A549 (cell line): ENCODE data around the gene SARS1. TPM values are rescaled to one million over a fixed set of nuclear protein-coding genes. Genes with fewer than 3 reads are reported as not detected.

ENCODE experiments used
- ATAC-seq, 2 experiments: fragments of 200-7000 bp in 1 of 2; fragments of >200 bp in 1 of 2; cut with Nextera tagmentation in 1 of 2; cut with Tn5 transposase in 1 of 2; 3 replicates each; pipeline versions ENCODE4 v1.8.0 to v1.9.1; 2018 to 2020; ENCODE audit warnings: mild to moderate bottlenecking in 1 of 2, moderate library complexity in 1 of 2
- CTCF ChIA-PET: fragments of 300-600 bp; sonication (Branson Sonifier 250); formaldehyde crosslinking; extraction: SDS; loops from one replicate; lab custom pipeline; 2021; ENCODE audit warnings: antibody characterized with exemption, inconsistent platforms; lab: Yijun Ruan, JAX
- POLR2A ChIA-PET: fragments of 350-600 bp; formaldehyde crosslinking; extraction: SDS; loops from one replicate; lab custom pipeline; 2021; ENCODE audit warnings: antibody characterized with exemption, inconsistent platforms; lab: Yijun Ruan, JAX
- DNase-seq, 2 experiments: peaks; one replicate each; pipeline versions ENCODE4 v3.0.0 to v3.0.0-alpha.2; 2011 to 2016; ENCODE audit warnings: low read depth in 1 of 2, low spot score in 1 of 2
- FAIRE-seq: peaks from 2 replicates; lab custom pipeline; 2011; peaks lifted over from hg19 to GRCh38; lab: Jason Lieb, UNC
- H3K27ac ChIP-seq, 2 experiments: fragments of >200 bp; sonication (Bioruptor Twin); formaldehyde crosslinking; 3 replicates each; pipeline ENCODE4 v1.5.1; 2016 to 2017
- H3K4me1 ChIP-seq: fragments of >200 bp; sonication (Bioruptor Twin); formaldehyde crosslinking; 3 replicates; pipeline ENCODE4 v1.6.1; 2016
- H3K4me2 ChIP-seq: fragments of >200 bp; sonication (Bioruptor Twin); formaldehyde crosslinking; 3 replicates; pipeline ENCODE4 v1.6.1; 2016
- H3K4me3 ChIP-seq: fragments of >200 bp; sonication (Bioruptor Twin); formaldehyde crosslinking; 3 replicates; pipeline ENCODE4 v1.5.1; 2016
- H3K9me3 ChIP-seq: fragments of >200 bp; sonication (Bioruptor Twin); formaldehyde crosslinking; 3 replicates; pipeline ENCODE4 v1.6.1; 2016
- CBX8 ChIP-seq: fragments of 200-600 bp; sonication (generic); IDR thresholded peaks from 2 replicates; pipeline ENCODE4 v1.6.1; 2016
- CEBPB ChIP-seq, 2 experiments: fragments of >200 bp in 1 of 2; sonication (Bioruptor Twin) in 1 of 2; formaldehyde crosslinking in 1 of 2; IDR thresholded peaks; 2 replicates each; pipeline ENCODE4 v1.6.1; 2012 to 2016
- CTCF ChIP-seq: fragments of >200 bp; sonication (Bioruptor Twin); formaldehyde crosslinking; IDR thresholded peaks from 3 replicates; pipeline ENCODE4 v1.5.1; 2016
- E2F6 ChIP-seq: IDR thresholded peaks from 2 replicates; pipeline ENCODE4 v1.6.1; 2012; ENCODE audit warnings: low read depth, borderline replicate concordance
- EHF ChIP-seq: fragments of 250-450 bp; sonication (Bioruptor Pico); IDR thresholded peaks from 2 replicates; pipeline ENCODE4 v1.5.0; 2020; ENCODE audit warnings: mild to moderate bottlenecking
- EHMT2 ChIP-seq: fragments of 200-600 bp; sonication (generic); IDR thresholded peaks from 2 replicates; pipeline ENCODE4 v1.6.1; 2016; ENCODE audit warnings: antibody characterized with exemption, low read depth, mild to moderate bottlenecking, moderate library complexity
- FOXS1 ChIP-seq: fragments of 250-450 bp; sonication (Bioruptor Pico); IDR thresholded peaks from 2 replicates; pipeline ENCODE4 v1.5.0; 2020; ENCODE audit warnings: mild to moderate bottlenecking, moderate library complexity
- GATA3 ChIP-seq: IDR thresholded peaks from 2 replicates; pipeline ENCODE4 v1.6.1; 2012; ENCODE audit warnings: borderline replicate concordance
- HES2 ChIP-seq: fragments of >200 bp; sonication (Bioruptor Twin); formaldehyde crosslinking; IDR thresholded peaks from 2 replicates; pipeline ENCODE4 v1.6.1; 2016
- HMGXB4 ChIP-seq: fragments of 250-450 bp; sonication (Bioruptor Pico); IDR thresholded peaks from 2 replicates; pipeline ENCODE4 v1.5.0; 2021; ENCODE audit warnings: mild to moderate bottlenecking, moderate library complexity, borderline replicate concordance
- HOXB13 ChIP-seq: fragments of 250-450 bp; sonication (Bioruptor Pico); IDR thresholded peaks from 2 replicates; pipeline ENCODE4 v1.5.0; 2020; ENCODE audit warnings: low read depth, mild to moderate bottlenecking, moderate library complexity
- JUN ChIP-seq, 2 experiments: fragments of >200 bp; sonication (Bioruptor Twin); formaldehyde crosslinking; IDR thresholded peaks; 2 replicates in 1 of 2; 3 replicates in 1 of 2; pipeline ENCODE4 v1.6.1; 2016 to 2017
- MAZ ChIP-seq: fragments of 150-350 bp; IDR thresholded peaks from 2 replicates; pipeline ENCODE4 v1.6.1; 2014; ENCODE audit warnings: antibody characterized with exemption, low read depth, low read length, borderline replicate concordance
- MYC ChIP-seq: IDR thresholded peaks from 2 replicates; pipeline ENCODE4 v1.6.1; 2012; ENCODE audit warnings: mild to moderate bottlenecking, inconsistent platforms, low read length, improper control_type of control experiment, borderline replicate concordance
- NPAS2 ChIP-seq: fragments of 250-450 bp; sonication (Bioruptor Pico); IDR thresholded peaks from 2 replicates; pipeline ENCODE4 v1.8.0; 2022; ENCODE audit warnings: mild to moderate bottlenecking, moderate library complexity, borderline replicate concordance
- PHF8 ChIP-seq: fragments of 200-600 bp; sonication (generic); IDR thresholded peaks from 2 replicates; pipeline ENCODE4 v1.6.1; 2016; ENCODE audit warnings: low read depth, mild to moderate bottlenecking, antibody characterized with exemption, moderate library complexity, borderline replicate concordance
- RAD21 ChIP-seq, 2 experiments: fragments of >200 bp in 1 of 2; sonication (Bioruptor Twin) in 1 of 2; formaldehyde crosslinking in 1 of 2; IDR thresholded peaks in 1 of 2; conservative IDR thresholded peaks in 1 of 2; 2 replicates in 1 of 2; 3 replicates in 1 of 2; pipeline ENCODE4 v1.6.1; 2012 to 2018; ENCODE audit warnings: inconsistent platforms in 1 of 2
- REST ChIP-seq: fragments of 200-600 bp; sonication (generic); IDR thresholded peaks from 2 replicates; pipeline ENCODE4 v1.6.1; 2016; ENCODE audit warnings: antibody characterized with exemption, mild to moderate bottlenecking, moderate library complexity
- RFX5 ChIP-seq: fragments of 450-650 bp; IDR thresholded peaks from 2 replicates; pipeline ENCODE4 v1.7.1; 2014; ENCODE audit warnings: antibody characterized with exemption, mild to moderate bottlenecking, moderate library complexity
- RNF2 ChIP-seq: fragments of 200-600 bp; sonication (generic); IDR thresholded peaks from 2 replicates; pipeline ENCODE4 v1.6.1; 2016; ENCODE audit warnings: low read depth, mild to moderate bottlenecking, antibody characterized with exemption, moderate library complexity, borderline replicate concordance
- TP53 ChIP-seq: fragments of 250-450 bp; sonication (Bioruptor Pico); IDR thresholded peaks from 2 replicates; pipeline ENCODE4 v1.5.0; 2021; ENCODE audit warnings: mild to moderate bottlenecking, moderate library complexity
- USF2 ChIP-seq: fragments of 450-650 bp; IDR thresholded peaks from 2 replicates; pipeline ENCODE4 v1.6.1; 2014; ENCODE audit warnings: antibody characterized with exemption
- ZC3H11A ChIP-seq: fragments of 450-650 bp; IDR thresholded peaks from 2 replicates; pipeline ENCODE4 v1.6.1; 2014; ENCODE audit warnings: antibody characterized with exemption, mild to moderate bottlenecking
- WGBS: methylation state at CpG from one replicate; pipeline ENCODE4 v1.1.6; 2017; ENCODE audit errors: missing lambda C conversion rate; 5-methylcytosine and 5-hydroxymethylcytosine counted together
- polyA plus RNA-seq, 4 experiments: library from polyadenylated mRNA; depleted of rRNA in 3 of 4; stranded (reverse); fragments of >200 nt; fragmentation: RNase III in 1 of 4; extraction: RNeasy Plus Mini Kit Qiagen cat#74134 plus additional on column Dnase treatment in 1 of 4; gene quantifications; 2 replicates in 3 of 4; 3 replicates in 1 of 4; pipeline ENCODE4 v1.2.3, GENCODE V29; 2011 to 2017

SARS1 gene
- polyA plus RNA-seq, 2 of the 4 experiments (the other 2 are of a cell fraction) = 103 to 152 TPM

- FAIRE-seq (no peak), ATAC-seq (peak; percentile 88 to 92), DNase-seq (peak; percentile 69 to 89)
- Histone ChIP-seq H3K4me1 (peaks cover 35% of the 10 kb centered on the region), H3K27ac (peak overlapping the region; percentile 72 to 81), H3K4me2 (peak overlapping the region; percentile 85), H3K4me3 (no peak overlapping the region), H3K9me3 (no peaks in the 10 kb centered on the region)
- WGBS = 7% methylated on average over 4 of the region's 4 CpGs
- ChIA-PET POLR2A (interaction anchor here (1.0 kb wide), 1 partner anchor 81 kb away, joined by 4 read pairs; no protein-coding TSS in a partner anchor), CTCF (interaction anchor here (0.7 to 2.4 kb wide), 6 partner anchors 10 to 72 kb away, joined by 3 to 11 read pairs (median 3); a partner anchor contains a TSS)
- no peak for TF ChIP-seq NPAS2 (CRISPR knock-in tag)
- TF ChIP-seq PHF8 = no peak
- no peak for TF ChIP-seq EHF (CRISPR knock-in tag)
- TF ChIP-seq RFX5 = no peak
- no peak for TF ChIP-seq USF2
- no peak for TF ChIP-seq RAD21 (conservative IDR thresholded peaks at IDR 0.05 in 1 of 2, IDR thresholded peaks at IDR 0.05 in 1 of 2)
- TF ChIP-seq REST = no peak
- TF ChIP-seq FOXS1 (CRISPR knock-in tag) = no peak
- TF ChIP-seq GATA3 = peak; percentile 51; the same call in 1 of the 2 replicates
- no peak for TF ChIP-seq HOXB13 (CRISPR knock-in tag)
- TF ChIP-seq RNF2 = no peak
- no peak for TF ChIP-seq HES2
- peak in 1 of 2 experiments; percentile 37; a peak in 1 of 4 replicates for TF ChIP-seq CEBPB (IDR thresholded peaks at IDR 0.05)
- no peak for TF ChIP-seq CTCF
- peak; percentile 37 to 48; a peak in 1 of 5 replicates for TF ChIP-seq JUN (IDR thresholded peaks at IDR 0.05)
Measured at GRCh38 chr1:109181085-109181806, 32.5 kb upstream of the SARS1 start.

- Histone ChIP-seq H3K9me3 (no peaks in the 10 kb centered on the region), H3K4me3 (no peak overlapping the region), H3K4me1 (peaks cover 39% of the 10 kb centered on the region), H3K27ac (peak overlapping the region; percentile 72 to 81), H3K4me2 (peak overlapping the region; percentile 85)
- no peak for DNase-seq
- WGBS = 12% methylated on average over 4 of the region's 4 CpGs
- no peak; a peak in 2 of 6 replicates for ATAC-seq
- FAIRE-seq = no peak
- ChIA-PET CTCF (interaction anchor here (0.9 to 2.4 kb wide), 4 partner anchors 10 to 70 kb away, joined by 3 to 11 read pairs (median 4); a partner anchor contains a TSS), POLR2A (interaction anchor here (1.0 kb wide), 1 partner anchor 82 kb away, joined by 4 read pairs; no protein-coding TSS in a partner anchor)
- TF ChIP-seq JUN (IDR thresholded peaks at IDR 0.05) = no peak
- TF ChIP-seq CTCF = no peak
- TF ChIP-seq HMGXB4 (CRISPR knock-in tag) = no peak
- no peak for TF ChIP-seq ZC3H11A
- TF ChIP-seq EHMT2 = no peak
- no peak for TF ChIP-seq CBX8
- TF ChIP-seq MAZ = no peak
- TF ChIP-seq TP53 (CRISPR knock-in tag) = no peak
- no peak for TF ChIP-seq MYC
- no peak for TF ChIP-seq E2F6
Measured at GRCh38 chr1:109181807-109182163, 31.9 kb upstream of the SARS1 start.
